GM23338 (cell line): ENCODE data around the gene CERT1. TPM values are rescaled to one million over a fixed set of nuclear protein-coding genes. Genes with fewer than 3 reads are reported as not detected.
A peak's percentile ranks its signal among the peaks of the same experiment; 100 is the strongest.

Source experiments
- ATAC-seq: fragments of 200-7000 bp; cut with Tn5 transposase; 3 replicates; pipeline ENCODE4 v1.9.1; 2020
- DNase-seq: peaks from one replicate; pipeline ENCODE4 v3.0.0-alpha.2; 2015; ENCODE audit warnings: low spot score
- H2AFZ ChIP-seq: fragments of 200-600 bp; sonication (generic); 2 replicates; pipeline ENCODE4 v1.8.0; 2016; ENCODE audit warnings: antibody characterized with exemption, mild to moderate bottlenecking, moderate library complexity
- H3F3A ChIP-seq: fragments of 200-600 bp; sonication (generic); replicated peaks from 2 replicates; pipeline ENCODE4 v1.8.0; 2017; ENCODE audit warnings: antibody characterized with exemption, mixed run types, low read depth
- H3K27ac ChIP-seq: fragments of 200-600 bp; sonication (generic); 2 replicates; pipeline ENCODE4 v1.6.1; 2016; ENCODE audit warnings: low read depth
- H3K27me3 ChIP-seq: fragments of 200-600 bp; sonication (generic); 2 replicates; pipeline ENCODE4 v1.8.0; 2016; ENCODE audit warnings: mild to moderate bottlenecking, mixed run types, moderate library complexity; ENCODE audit not compliant: insufficient read depth
- H3K36me3 ChIP-seq: fragments of 200-600 bp; sonication (generic); 2 replicates; pipeline ENCODE4 v1.8.0; 2016; ENCODE audit warnings: mild to moderate bottlenecking; ENCODE audit not compliant: insufficient read depth
- H3K4me1 ChIP-seq: fragments of 200-600 bp; sonication (generic); 2 replicates; pipeline ENCODE4 v1.8.0; 2016; ENCODE audit warnings: mild to moderate bottlenecking, moderate library complexity; ENCODE audit not compliant: insufficient read depth
- H3K4me2 ChIP-seq: fragments of 200-600 bp; sonication (generic); 2 replicates; pipeline ENCODE4 v1.7.1; 2017; ENCODE audit warnings: mixed run types
- H3K4me3 ChIP-seq: fragments of 200-600 bp; sonication (generic); 2 replicates; pipeline ENCODE4 v1.6.1; 2016; ENCODE audit warnings: mixed run types
- H3K79me2 ChIP-seq: fragments of 200-600 bp; sonication (generic); replicated peaks from 2 replicates; pipeline ENCODE4 v1.8.0; 2017; ENCODE audit warnings: mild to moderate bottlenecking; ENCODE audit not compliant: insufficient read depth
- H3K9me2 ChIP-seq: fragments of 200-600 bp; sonication (generic); 2 replicates; pipeline ENCODE4 v1.8.0; 2017; ENCODE audit not compliant: insufficient read depth
- H4K20me1 ChIP-seq: fragments of 200-600 bp; sonication (generic); replicated peaks from 2 replicates; pipeline ENCODE4 v1.8.0; 2017; ENCODE audit warnings: mild to moderate bottlenecking; ENCODE audit not compliant: insufficient read depth
- H3K27ac Mint-ChIP-seq: 2 replicates; pipeline ENCODE4 v1.8.0; 2020; ENCODE audit warnings: inconsistent platforms, mild to moderate bottlenecking, moderate library complexity, mixed read lengths
- H3K27me3 Mint-ChIP-seq: 3 replicates; pipeline ENCODE4 v1.8.0; 2022; ENCODE audit warnings: low read depth, mild to moderate bottlenecking, moderate library complexity, mixed read lengths, inconsistent platforms; ENCODE audit not compliant: insufficient read depth, poor library complexity
- H3K36me3 Mint-ChIP-seq: 3 replicates; pipeline ENCODE4 v1.8.0; 2021; ENCODE audit warnings: low read depth, mild to moderate bottlenecking, inconsistent platforms, moderate library complexity, mixed read lengths
- H3K4me1 Mint-ChIP-seq: 3 replicates; pipeline ENCODE4 v1.8.0; 2020; ENCODE audit warnings: mild to moderate bottlenecking, inconsistent platforms, mixed read lengths
- H3K4me3 Mint-ChIP-seq: 3 replicates; pipeline ENCODE4 v1.8.0; 2021; ENCODE audit warnings: moderate library complexity, mild to moderate bottlenecking, inconsistent platforms, mixed read lengths
- H3K9me3 Mint-ChIP-seq: 3 replicates; pipeline ENCODE4 v1.8.0; 2020; ENCODE audit warnings: moderate library complexity, mild to moderate bottlenecking, inconsistent platforms, mixed read lengths
- CREB1 ChIP-seq: fragments of 250-450 bp; sonication (Bioruptor Pico); IDR thresholded peaks from 2 replicates; pipeline ENCODE4 v1.5.0; 2020; ENCODE audit warnings: low read depth, mild to moderate bottlenecking, moderate library complexity
- ETS1 ChIP-seq: IDR thresholded peaks from 2 replicates; pipeline ENCODE4 v1.6.1; 2016; ENCODE audit warnings: antibody characterized with exemption
- EZH2 ChIP-seq: fragments of 200-600 bp; sonication (generic); IDR thresholded peaks from one replicate; pipeline ENCODE4 v1.8.0; 2017; ENCODE audit warnings: antibody characterized with exemption, mild to moderate bottlenecking, low read depth; ENCODE audit not compliant: unreplicated experiment
- EZH2phosphoT487 ChIP-seq: fragments of 200-600 bp; sonication (generic); IDR thresholded peaks from one replicate; pipeline ENCODE4 v1.8.1; 2018; ENCODE audit warnings: antibody characterized with exemption; ENCODE audit not compliant: unreplicated experiment
- JUNB ChIP-seq: IDR thresholded peaks from one replicate; pipeline ENCODE4 v1.6.1; 2016; ENCODE audit warnings: antibody characterized with exemption; ENCODE audit not compliant: unreplicated experiment
- NANOG ChIP-seq: IDR thresholded peaks from 2 replicates; pipeline ENCODE4 v1.6.1; 2016; ENCODE audit warnings: antibody characterized with exemption, borderline replicate concordance
- POLR2AphosphoS5 ChIP-seq: IDR thresholded peaks from 2 replicates; pipeline ENCODE4 v1.6.1; 2016; ENCODE audit warnings: antibody characterized with exemption, low read depth
- STAT1 ChIP-seq: IDR thresholded peaks from one replicate; pipeline ENCODE4 v1.6.1; 2016; ENCODE audit warnings: antibody characterized with exemption; ENCODE audit not compliant: unreplicated experiment
- ZNF114 ChIP-seq: fragments of 250-450 bp; sonication (Bioruptor Pico); IDR thresholded peaks from 2 replicates; pipeline ENCODE4 v1.5.0; 2020; ENCODE audit warnings: mild to moderate bottlenecking, moderate library complexity
- ZNF331 ChIP-seq: fragments of 250-450 bp; sonication (Bioruptor Pico); IDR thresholded peaks from 2 replicates; pipeline ENCODE4 v1.5.0; 2020; ENCODE audit warnings: low read depth, mild to moderate bottlenecking, moderate library complexity
- polyA plus RNA-seq: library from polyadenylated mRNA; unstranded; fragments of >200 nt; fragmentation: Nextera tagmentation; extraction: Ambion mirVana; gene quantifications from 2 replicates; pipeline ENCODE4 v1.2.1, GENCODE V29; 2016
- total RNA-seq: library from RNA; depleted of rRNA; stranded (reverse); fragments of >200 nt; shearing (Covaris generic); gene quantifications from 2 replicates; pipeline ENCODE4 v1.2.3, GENCODE V29; 2014
- TF ChIP-seq, protein P1 (sequence below): fragments of 250-450 bp; sonication (Bioruptor Pico); IDR thresholded peaks from 2 replicates; pipeline ENCODE4 v1.5.0; 2020; ENCODE audit warnings: mild to moderate bottlenecking, moderate library complexity
- TF ChIP-seq, protein P2 (sequence below): IDR thresholded peaks from one replicate; pipeline ENCODE4 v1.6.1; 2018; ENCODE audit warnings: antibody characterized with exemption; ENCODE audit not compliant: unreplicated experiment
- TF ChIP-seq, protein P3 (sequence below), 2 experiments: fragments of 200-600 bp in 1 of 2; sonication (generic) in 1 of 2; conservative IDR thresholded peaks; 2 replicates each; pipeline versions ENCODE4 v1.5.1 to v1.6.1; 2016 to 2017; ENCODE audit warnings: antibody characterized with exemption in 2 of 2, low read depth in 2 of 2, mild to moderate bottlenecking in 2 of 2, moderate library complexity in 1 of 2

Gene CERT1
- total and polyA plus RNA-seq, 2 experiments from 2014 or later: 36.5 to 40.7 TPM

GRCh38 chr5:75364571-75365280 is 146.7 kb downstream of the CERT1 start:
- peaks cover 31% of the 10 kb centered on the region for H3K4me1 Mint-ChIP-seq
- H3K9me2 ChIP-seq: no peaks in the 10 kb centered on the region
- peaks cover 16% of the 10 kb centered on the region; the same call in 1 of the 2 replicates for H3K4me1 ChIP-seq
- peak overlapping the region; percentile 80; the same call in 1 of the 2 replicates for H3K27ac ChIP-seq
- H3K36me3 ChIP-seq: peaks cover 20% of the 10 kb centered on the region
- no peaks in the 10 kb centered on the region; the same call in 2 of the 3 replicates for H3K9me3 Mint-ChIP-seq
- H3K79me2 ChIP-seq: no peaks in the 10 kb centered on the region
- no peak for TF ChIP-seq NANOG
- no peak for TF ChIP-seq JUNB
- no peak for TF ChIP-seq ZNF114 (CRISPR knock-in tag)
- no peak for TF ChIP-seq ZNF331 (CRISPR knock-in tag)
- TF ChIP-seq EZH2phosphoT487: no peak
- no peak for TF ChIP-seq CREB1 (CRISPR knock-in tag)
- TF ChIP-seq, protein P1, sequence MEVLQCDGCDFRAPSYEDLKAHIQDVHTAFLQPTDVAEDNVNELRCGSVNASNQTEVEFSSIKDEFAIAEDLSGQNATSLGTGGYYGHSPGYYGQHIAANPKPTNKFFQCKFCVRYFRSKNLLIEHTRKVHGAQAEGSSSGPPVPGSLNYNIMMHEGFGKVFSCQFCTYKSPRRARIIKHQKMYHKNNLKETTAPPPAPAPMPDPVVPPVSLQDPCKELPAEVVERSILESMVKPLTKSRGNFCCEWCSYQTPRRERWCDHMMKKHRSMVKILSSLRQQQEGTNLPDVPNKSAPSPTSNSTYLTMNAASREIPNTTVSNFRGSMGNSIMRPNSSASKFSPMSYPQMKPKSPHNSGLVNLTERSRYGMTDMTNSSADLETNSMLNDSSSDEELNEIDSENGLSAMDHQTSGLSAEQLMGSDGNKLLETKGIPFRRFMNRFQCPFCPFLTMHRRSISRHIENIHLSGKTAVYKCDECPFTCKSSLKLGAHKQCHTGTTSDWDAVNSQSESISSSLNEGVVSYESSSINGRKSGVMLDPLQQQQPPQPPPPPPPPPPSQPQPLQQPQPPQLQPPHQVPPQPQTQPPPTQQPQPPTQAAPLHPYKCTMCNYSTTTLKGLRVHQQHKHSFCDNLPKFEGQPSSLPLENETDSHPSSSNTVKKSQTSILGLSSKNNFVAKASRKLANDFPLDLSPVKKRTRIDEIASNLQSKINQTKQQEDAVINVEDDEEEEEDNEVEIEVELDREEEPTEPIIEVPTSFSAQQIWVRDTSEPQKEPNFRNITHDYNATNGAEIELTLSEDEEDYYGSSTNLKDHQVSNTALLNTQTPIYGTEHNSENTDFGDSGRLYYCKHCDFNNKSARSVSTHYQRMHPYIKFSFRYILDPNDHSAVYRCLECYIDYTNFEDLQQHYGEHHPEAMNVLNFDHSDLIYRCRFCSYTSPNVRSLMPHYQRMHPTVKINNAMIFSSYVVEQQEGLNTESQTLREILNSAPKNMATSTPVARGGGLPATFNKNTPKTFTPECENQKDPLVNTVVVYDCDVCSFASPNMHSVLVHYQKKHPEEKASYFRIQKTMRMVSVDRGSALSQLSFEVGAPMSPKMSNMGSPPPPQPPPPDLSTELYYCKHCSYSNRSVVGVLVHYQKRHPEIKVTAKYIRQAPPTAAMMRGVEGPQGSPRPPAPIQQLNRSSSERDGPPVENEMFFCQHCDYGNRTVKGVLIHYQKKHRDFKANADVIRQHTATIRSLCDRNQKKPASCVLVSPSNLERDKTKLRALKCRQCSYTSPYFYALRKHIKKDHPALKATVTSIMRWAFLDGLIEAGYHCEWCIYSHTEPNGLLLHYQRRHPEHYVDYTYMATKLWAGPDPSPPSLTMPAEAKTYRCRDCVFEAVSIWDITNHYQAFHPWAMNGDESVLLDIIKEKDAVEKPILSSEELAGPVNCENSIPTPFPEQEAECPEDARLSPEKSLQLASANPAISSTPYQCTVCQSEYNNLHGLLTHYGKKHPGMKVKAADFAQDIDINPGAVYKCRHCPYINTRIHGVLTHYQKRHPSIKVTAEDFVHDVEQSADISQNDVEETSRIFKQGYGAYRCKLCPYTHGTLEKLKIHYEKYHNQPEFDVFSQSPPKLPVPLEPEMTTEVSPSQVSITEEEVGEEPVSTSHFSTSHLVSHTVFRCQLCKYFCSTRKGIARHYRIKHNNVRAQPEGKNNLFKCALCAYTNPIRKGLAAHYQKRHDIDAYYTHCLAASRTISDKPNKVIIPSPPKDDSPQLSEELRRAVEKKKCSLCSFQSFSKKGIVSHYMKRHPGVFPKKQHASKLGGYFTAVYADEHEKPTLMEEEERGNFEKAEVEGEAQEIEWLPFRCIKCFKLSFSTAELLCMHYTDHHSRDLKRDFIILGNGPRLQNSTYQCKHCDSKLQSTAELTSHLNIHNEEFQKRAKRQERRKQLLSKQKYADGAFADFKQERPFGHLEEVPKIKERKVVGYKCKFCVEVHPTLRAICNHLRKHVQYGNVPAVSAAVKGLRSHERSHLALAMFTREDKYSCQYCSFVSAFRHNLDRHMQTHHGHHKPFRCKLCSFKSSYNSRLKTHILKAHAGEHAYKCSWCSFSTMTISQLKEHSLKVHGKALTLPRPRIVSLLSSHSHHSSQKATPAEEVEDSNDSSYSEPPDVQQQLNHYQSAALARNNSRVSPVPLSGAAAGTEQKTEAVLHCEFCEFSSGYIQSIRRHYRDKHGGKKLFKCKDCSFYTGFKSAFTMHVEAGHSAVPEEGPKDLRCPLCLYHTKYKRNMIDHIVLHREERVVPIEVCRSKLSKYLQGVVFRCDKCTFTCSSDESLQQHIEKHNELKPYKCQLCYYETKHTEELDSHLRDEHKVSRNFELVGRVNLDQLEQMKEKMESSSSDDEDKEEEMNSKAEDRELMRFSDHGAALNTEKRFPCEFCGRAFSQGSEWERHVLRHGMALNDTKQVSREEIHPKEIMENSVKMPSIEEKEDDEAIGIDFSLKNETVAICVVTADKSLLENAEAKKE: no peak
- no peak for TF ChIP-seq STAT1
- no peak; the same call in 1 of the 2 replicates for TF ChIP-seq POLR2AphosphoS5
- TF ChIP-seq, protein P2, sequence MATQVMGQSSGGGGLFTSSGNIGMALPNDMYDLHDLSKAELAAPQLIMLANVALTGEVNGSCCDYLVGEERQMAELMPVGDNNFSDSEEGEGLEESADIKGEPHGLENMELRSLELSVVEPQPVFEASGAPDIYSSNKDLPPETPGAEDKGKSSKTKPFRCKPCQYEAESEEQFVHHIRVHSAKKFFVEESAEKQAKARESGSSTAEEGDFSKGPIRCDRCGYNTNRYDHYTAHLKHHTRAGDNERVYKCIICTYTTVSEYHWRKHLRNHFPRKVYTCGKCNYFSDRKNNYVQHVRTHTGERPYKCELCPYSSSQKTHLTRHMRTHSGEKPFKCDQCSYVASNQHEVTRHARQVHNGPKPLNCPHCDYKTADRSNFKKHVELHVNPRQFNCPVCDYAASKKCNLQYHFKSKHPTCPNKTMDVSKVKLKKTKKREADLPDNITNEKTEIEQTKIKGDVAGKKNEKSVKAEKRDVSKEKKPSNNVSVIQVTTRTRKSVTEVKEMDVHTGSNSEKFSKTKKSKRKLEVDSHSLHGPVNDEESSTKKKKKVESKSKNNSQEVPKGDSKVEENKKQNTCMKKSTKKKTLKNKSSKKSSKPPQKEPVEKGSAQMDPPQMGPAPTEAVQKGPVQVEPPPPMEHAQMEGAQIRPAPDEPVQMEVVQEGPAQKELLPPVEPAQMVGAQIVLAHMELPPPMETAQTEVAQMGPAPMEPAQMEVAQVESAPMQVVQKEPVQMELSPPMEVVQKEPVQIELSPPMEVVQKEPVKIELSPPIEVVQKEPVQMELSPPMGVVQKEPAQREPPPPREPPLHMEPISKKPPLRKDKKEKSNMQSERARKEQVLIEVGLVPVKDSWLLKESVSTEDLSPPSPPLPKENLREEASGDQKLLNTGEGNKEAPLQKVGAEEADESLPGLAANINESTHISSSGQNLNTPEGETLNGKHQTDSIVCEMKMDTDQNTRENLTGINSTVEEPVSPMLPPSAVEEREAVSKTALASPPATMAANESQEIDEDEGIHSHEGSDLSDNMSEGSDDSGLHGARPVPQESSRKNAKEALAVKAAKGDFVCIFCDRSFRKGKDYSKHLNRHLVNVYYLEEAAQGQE: no peak
- no peak for TF ChIP-seq ETS1
- TF ChIP-seq EZH2: no peak
- TF ChIP-seq, protein P3, sequence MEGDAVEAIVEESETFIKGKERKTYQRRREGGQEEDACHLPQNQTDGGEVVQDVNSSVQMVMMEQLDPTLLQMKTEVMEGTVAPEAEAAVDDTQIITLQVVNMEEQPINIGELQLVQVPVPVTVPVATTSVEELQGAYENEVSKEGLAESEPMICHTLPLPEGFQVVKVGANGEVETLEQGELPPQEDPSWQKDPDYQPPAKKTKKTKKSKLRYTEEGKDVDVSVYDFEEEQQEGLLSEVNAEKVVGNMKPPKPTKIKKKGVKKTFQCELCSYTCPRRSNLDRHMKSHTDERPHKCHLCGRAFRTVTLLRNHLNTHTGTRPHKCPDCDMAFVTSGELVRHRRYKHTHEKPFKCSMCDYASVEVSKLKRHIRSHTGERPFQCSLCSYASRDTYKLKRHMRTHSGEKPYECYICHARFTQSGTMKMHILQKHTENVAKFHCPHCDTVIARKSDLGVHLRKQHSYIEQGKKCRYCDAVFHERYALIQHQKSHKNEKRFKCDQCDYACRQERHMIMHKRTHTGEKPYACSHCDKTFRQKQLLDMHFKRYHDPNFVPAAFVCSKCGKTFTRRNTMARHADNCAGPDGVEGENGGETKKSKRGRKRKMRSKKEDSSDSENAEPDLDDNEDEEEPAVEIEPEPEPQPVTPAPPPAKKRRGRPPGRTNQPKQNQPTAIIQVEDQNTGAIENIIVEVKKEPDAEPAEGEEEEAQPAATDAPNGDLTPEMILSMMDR (conservative IDR thresholded peaks at IDR 0.05; ENCODE audit: low read depth in 2 of 2): no peak
- no peak overlapping the region for H3K4me3 Mint-ChIP-seq
- no peak overlapping the region for H3K4me3 ChIP-seq
- no peak for ATAC-seq
- H3K27ac Mint-ChIP-seq: no peak overlapping the region
- DNase-seq: no peak
- no peak overlapping the region for H2AFZ ChIP-seq
- H3K4me2 ChIP-seq: no peak overlapping the region
- H3K27me3 ChIP-seq: no peaks in the 10 kb centered on the region
- peaks cover 13% of the 10 kb centered on the region; the same call in 1 of the 2 replicates for H4K20me1 ChIP-seq
- H3F3A ChIP-seq: peaks cover 14% of the 10 kb centered on the region; the same call in 1 of the 2 replicates
- peaks cover 2% of the 10 kb centered on the region for H3K27me3 Mint-ChIP-seq
- peaks cover 21% of the 10 kb centered on the region for H3K36me3 Mint-ChIP-seq
